Astrocyte (in vitro differentiated cells and primary cell): Measurements from ENCODE around the gene ANKRD30A. TPM values are rescaled to one million over a fixed set of nuclear protein-coding genes. Genes with fewer than 3 reads are reported as not detected.

Experiments used
- DNase-seq: peaks from one replicate; pipeline ENCODE4 v3.0.0-alpha.2; 2010; ENCODE audit warnings: low read depth
- FAIRE-seq: peaks from 2 replicates; lab custom pipeline; 2011; peaks lifted over from hg19 to GRCh38; lab: Jason Lieb, UNC
- H2AFZ ChIP-seq: 2 replicates; pipeline ENCODE4 v1.6.0; 2012; ENCODE audit warnings: low read depth, low read length, inconsistent platforms
- H3K27ac ChIP-seq: 2 replicates; pipeline ENCODE4 v1.5.1; 2011; ENCODE audit warnings: low read depth, low read length, inconsistent platforms
- H3K27me3 ChIP-seq: 2 replicates; pipeline ENCODE4 v1.6.0; 2011; ENCODE audit warnings: low read length, inconsistent platforms; ENCODE audit not compliant: insufficient read depth
- H3K36me3 ChIP-seq: 2 replicates; pipeline ENCODE4 v1.5.1; 2011; ENCODE audit warnings: low read length, inconsistent platforms; ENCODE audit not compliant: insufficient read depth
- H3K4me1 ChIP-seq: 2 replicates; pipeline ENCODE4 v1.5.1; 2011; ENCODE audit warnings: low read length, inconsistent platforms; ENCODE audit not compliant: insufficient read depth
- H3K4me2 ChIP-seq: 2 replicates; pipeline ENCODE4 v1.6.0; 2012; ENCODE audit warnings: low read length, inconsistent platforms
- H3K4me3 ChIP-seq: 2 replicates; pipeline ENCODE4 v1.5.1; 2011; ENCODE audit warnings: low read depth, mild to moderate bottlenecking, low read length, inconsistent platforms; ENCODE audit not compliant: insufficient read depth
- H3K79me2 ChIP-seq: 2 replicates; pipeline ENCODE4 v1.6.0; 2012; ENCODE audit warnings: mild to moderate bottlenecking, low read length, inconsistent platforms; ENCODE audit not compliant: insufficient read depth
- H3K9ac ChIP-seq: 2 replicates; pipeline ENCODE4 v1.6.0; 2012; ENCODE audit warnings: mild to moderate bottlenecking, low read length, inconsistent platforms
- H3K9me3 ChIP-seq: 2 replicates; pipeline ENCODE4 v1.5.1; 2012; ENCODE audit warnings: low read depth, mild to moderate bottlenecking, low read length, inconsistent platforms; ENCODE audit not compliant: insufficient read depth
- H4K20me1 ChIP-seq: 2 replicates; pipeline ENCODE4 v1.6.0; 2012; ENCODE audit warnings: low read length, inconsistent platforms; ENCODE audit not compliant: insufficient read depth
- H3K27ac Mint-ChIP-seq: one replicate; pipeline ENCODE4 v1.8.0; 2021; ENCODE audit warnings: mild to moderate bottlenecking, mixed read lengths; ENCODE audit not compliant: unreplicated experiment
- H3K27me3 Mint-ChIP-seq: one replicate; pipeline ENCODE4 v1.8.0; 2021; ENCODE audit warnings: low read depth, mixed read lengths; ENCODE audit not compliant: unreplicated experiment
- H3K36me3 Mint-ChIP-seq: one replicate; pipeline ENCODE4 v1.8.0; 2021; ENCODE audit warnings: low read depth, mixed read lengths; ENCODE audit not compliant: unreplicated experiment
- H3K4me1 Mint-ChIP-seq: one replicate; pipeline ENCODE4 v1.8.0; 2021; ENCODE audit warnings: low read depth, mixed read lengths; ENCODE audit not compliant: unreplicated experiment
- H3K4me3 Mint-ChIP-seq: one replicate; pipeline ENCODE4 v1.8.0; 2021; ENCODE audit warnings: mild to moderate bottlenecking, moderate library complexity, mixed read lengths; ENCODE audit not compliant: unreplicated experiment
- H3K9me3 Mint-ChIP-seq: one replicate; pipeline ENCODE4 v1.8.0; 2021; ENCODE audit warnings: mild to moderate bottlenecking, mixed read lengths; ENCODE audit not compliant: unreplicated experiment
- EZH2 ChIP-seq: IDR thresholded peaks from 2 replicates; pipeline ENCODE4 v1.6.1; 2012; ENCODE audit warnings: mild to moderate bottlenecking, low read length, inconsistent platforms; ENCODE audit not compliant: insufficient read depth
- total RNA-seq: library from RNA; stranded (reverse); gene quantifications from 2 replicates; pipeline ENCODE4 v1.2.1, GENCODE V29; 2021
- TF ChIP-seq, protein P1 (sequence below): IDR thresholded peaks from 2 replicates; pipeline ENCODE4 v1.5.1; 2011; ENCODE audit warnings: low read depth, mild to moderate bottlenecking, inconsistent platforms, low read length, moderate library complexity; ENCODE audit not compliant: insufficient read depth

ANKRD30A gene
- total RNA-seq, 1 donor from 2014 or later: not detected

DNA sequence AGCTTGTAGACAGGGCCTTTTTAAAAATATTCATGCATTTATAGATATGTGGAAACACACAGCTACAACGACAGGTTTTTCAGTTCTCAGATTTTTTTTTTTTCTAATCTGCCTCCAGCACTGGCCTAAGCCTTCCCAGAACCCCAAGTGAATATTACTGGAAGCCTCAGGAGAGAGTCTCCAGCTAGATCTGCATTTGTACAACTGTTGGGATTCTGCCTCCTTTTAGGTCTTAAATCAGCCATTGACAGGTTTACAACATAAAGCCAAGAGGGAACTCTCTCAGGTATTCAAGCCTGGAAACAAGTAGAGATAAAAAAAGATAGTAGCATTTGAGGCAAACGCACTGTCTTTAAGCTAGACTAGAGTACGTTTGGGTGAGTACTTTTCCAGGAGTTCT, 275.8 kb downstream of the ANKRD30A start:
- Histone ChIP-seq H3K4me2 (no peak overlapping the region), H2AFZ (no peak overlapping the region), H4K20me1 (no peaks in the 10 kb centered on the region), H3K36me3 (no peaks in the 10 kb centered on the region), H3K4me1 (no peaks in the 10 kb centered on the region), H3K27me3 (no peaks in the 10 kb centered on the region), H3K9me3 (no peaks in the 10 kb centered on the region), H3K4me3 (no peak overlapping the region), H3K27ac (no peak overlapping the region), H3K79me2 (no peaks in the 10 kb centered on the region), H3K9ac (no peak overlapping the region)
- no peak for TF ChIP-seq EZH2
- TF ChIP-seq, protein P1, sequence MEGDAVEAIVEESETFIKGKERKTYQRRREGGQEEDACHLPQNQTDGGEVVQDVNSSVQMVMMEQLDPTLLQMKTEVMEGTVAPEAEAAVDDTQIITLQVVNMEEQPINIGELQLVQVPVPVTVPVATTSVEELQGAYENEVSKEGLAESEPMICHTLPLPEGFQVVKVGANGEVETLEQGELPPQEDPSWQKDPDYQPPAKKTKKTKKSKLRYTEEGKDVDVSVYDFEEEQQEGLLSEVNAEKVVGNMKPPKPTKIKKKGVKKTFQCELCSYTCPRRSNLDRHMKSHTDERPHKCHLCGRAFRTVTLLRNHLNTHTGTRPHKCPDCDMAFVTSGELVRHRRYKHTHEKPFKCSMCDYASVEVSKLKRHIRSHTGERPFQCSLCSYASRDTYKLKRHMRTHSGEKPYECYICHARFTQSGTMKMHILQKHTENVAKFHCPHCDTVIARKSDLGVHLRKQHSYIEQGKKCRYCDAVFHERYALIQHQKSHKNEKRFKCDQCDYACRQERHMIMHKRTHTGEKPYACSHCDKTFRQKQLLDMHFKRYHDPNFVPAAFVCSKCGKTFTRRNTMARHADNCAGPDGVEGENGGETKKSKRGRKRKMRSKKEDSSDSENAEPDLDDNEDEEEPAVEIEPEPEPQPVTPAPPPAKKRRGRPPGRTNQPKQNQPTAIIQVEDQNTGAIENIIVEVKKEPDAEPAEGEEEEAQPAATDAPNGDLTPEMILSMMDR: no peak
- DNase-seq (no peak), FAIRE-seq (no peak)
- Mint-ChIP-seq H3K4me3 (no peak overlapping the region), H3K27me3 (no peaks in the 10 kb centered on the region), H3K9me3 (peaks cover 8% of the 10 kb centered on the region), H3K4me1 (no peaks in the 10 kb centered on the region), H3K36me3 (no peaks in the 10 kb centered on the region), H3K27ac (no peak overlapping the region)

DNA sequence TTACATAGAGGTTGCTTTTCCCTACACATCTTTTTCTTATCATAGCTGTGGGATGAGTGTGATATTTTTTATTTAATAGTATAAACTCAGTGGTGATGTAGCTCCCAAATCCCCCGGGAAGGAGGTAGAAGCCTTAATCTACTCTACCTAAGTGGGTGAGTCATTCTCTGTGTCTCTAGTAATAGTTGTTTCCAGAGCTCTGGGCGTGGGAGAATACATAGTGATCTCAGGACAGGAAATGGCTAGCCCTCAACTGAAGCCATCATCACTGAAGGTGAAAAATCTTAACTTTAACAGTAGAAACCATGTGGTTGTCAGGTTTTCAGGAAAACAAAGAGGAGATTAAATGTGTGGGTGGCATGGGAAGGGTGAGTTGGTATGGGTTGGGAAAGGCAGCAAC, 278.4 kb downstream of the ANKRD30A start:
- peaks cover 16% of the 10 kb centered on the region for H3K9me3 Mint-ChIP-seq

More for the DNA sequence above, 278.4 kb downstream of the ANKRD30A start:
- Histone ChIP-seq H3K36me3 (no peaks in the 10 kb centered on the region), H4K20me1 (no peaks in the 10 kb centered on the region), H3K4me2 (no peak overlapping the region), H3K27ac (no peak overlapping the region), H3K9ac (no peak overlapping the region), H3K4me1 (no peaks in the 10 kb centered on the region), H3K79me2 (no peaks in the 10 kb centered on the region), H3K4me3 (no peak overlapping the region), H3K9me3 (no peaks in the 10 kb centered on the region), H3K27me3 (no peaks in the 10 kb centered on the region), H2AFZ (no peak overlapping the region)
- TF ChIP-seq, protein P1: no peak
- TF ChIP-seq EZH2: no peak
- FAIRE-seq (no peak), DNase-seq (no peak)
- no peaks in the 10 kb centered on the region for H3K27me3 Mint-ChIP-seq
- H3K27ac Mint-ChIP-seq: no peak overlapping the region
- no peaks in the 10 kb centered on the region for H3K36me3 Mint-ChIP-seq
- no peak overlapping the region for H3K4me3 Mint-ChIP-seq
- no peaks in the 10 kb centered on the region for H3K4me1 Mint-ChIP-seq
